DND-41 (cell line): ENCODE measurements around the gene HOXA5.

Experiments used
- EZH2 ChIP-seq: IDR thresholded peaks from 3 replicates; pipeline ENCODE4 v1.6.1; 2012; ENCODE audit warnings: borderline replicate concordance, low read depth, mild to moderate bottlenecking, moderate library complexity, low read length, inconsistent platforms; ENCODE audit not compliant: severe bottlenecking
- TF ChIP-seq, protein P1 (sequence below): IDR thresholded peaks from 2 replicates; pipeline ENCODE4 v1.5.1; 2012; ENCODE audit warnings: borderline replicate concordance, low read length, moderate library complexity, mild to moderate bottlenecking; ENCODE audit not compliant: poor library complexity, severe bottlenecking; ENCODE audit errors: extremely low read depth

DNA sequence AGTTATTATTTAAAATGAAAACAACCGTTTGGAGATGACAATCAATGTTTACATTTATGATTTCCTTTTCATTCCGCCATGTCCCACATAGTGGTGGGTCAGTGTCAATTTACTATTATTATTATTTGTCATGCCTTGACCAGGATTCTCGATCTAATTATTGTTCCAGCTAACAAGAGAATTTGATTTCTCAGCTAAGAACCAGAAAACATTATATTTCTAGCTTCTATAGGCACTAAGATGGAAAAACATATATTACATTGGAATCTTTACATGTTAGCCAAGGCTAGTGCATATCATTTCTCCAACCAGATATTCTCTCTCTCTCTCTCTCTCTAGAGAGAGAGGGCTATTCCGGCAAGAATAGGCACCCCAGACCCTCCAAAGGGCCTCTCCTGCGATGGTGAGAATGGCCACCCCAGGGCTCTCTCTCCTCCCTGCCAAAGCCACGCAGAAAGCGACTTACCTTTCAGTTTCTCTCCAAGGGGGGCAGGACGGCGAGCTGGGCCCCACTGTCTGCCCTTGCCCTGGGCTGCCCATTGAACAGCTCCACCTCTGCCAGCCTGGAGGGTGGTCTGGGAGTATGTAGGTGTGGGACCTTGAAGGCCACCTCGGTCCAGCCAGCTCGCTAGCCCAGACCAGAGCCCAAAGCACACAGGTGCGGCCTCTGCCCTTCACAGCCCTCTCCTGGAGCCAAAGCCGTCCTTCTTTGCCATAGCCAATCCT lies 6.5 kb upstream of the HOXA5 start:
- TF ChIP-seq, protein P1, sequence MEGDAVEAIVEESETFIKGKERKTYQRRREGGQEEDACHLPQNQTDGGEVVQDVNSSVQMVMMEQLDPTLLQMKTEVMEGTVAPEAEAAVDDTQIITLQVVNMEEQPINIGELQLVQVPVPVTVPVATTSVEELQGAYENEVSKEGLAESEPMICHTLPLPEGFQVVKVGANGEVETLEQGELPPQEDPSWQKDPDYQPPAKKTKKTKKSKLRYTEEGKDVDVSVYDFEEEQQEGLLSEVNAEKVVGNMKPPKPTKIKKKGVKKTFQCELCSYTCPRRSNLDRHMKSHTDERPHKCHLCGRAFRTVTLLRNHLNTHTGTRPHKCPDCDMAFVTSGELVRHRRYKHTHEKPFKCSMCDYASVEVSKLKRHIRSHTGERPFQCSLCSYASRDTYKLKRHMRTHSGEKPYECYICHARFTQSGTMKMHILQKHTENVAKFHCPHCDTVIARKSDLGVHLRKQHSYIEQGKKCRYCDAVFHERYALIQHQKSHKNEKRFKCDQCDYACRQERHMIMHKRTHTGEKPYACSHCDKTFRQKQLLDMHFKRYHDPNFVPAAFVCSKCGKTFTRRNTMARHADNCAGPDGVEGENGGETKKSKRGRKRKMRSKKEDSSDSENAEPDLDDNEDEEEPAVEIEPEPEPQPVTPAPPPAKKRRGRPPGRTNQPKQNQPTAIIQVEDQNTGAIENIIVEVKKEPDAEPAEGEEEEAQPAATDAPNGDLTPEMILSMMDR, result no peak
- TF ChIP-seq EZH2, result no peak
